IPS-NIHi7 (cell line): ENCODE measurements around the gene ARHGAP45.

ENCODE experiments used
- DNase-seq: peaks from one replicate; pipeline ENCODE4 v3.0.0; 2012; ENCODE audit warnings: mixed read lengths; ENCODE audit errors: extremely low spot score

Gene ARHGAP45

GRCh38 chr19:1131718-1132551 is 65.0 kb downstream of the ARHGAP45 start:
- DNase-seq: peak; percentile 81

GRCh38 chr19:1132552-1133383 is 65.8 kb downstream of the ARHGAP45 start:
- no peak for DNase-seq

- DNase-seq: peak; percentile 85
Observed at GRCh38 chr19:1133471-1133929, 66.5 kb downstream of the ARHGAP45 start.

GRCh38 chr19:1134431-1134830 is 67.5 kb downstream of the ARHGAP45 start:
- DNase-seq: no peak

- DNase-seq: no peak
Observed at GRCh38 chr19:1135454-1135853, 68.5 kb downstream of the ARHGAP45 start.

- DNase-seq: no peak
Observed at GRCh38 chr19:1136201-1136600, 69.2 kb downstream of the ARHGAP45 start.
